GM18867 (cell line): Measurements from ENCODE around the gene DIAPH3.
"Not testable (repeated sequence)": the region's sequence is repeated elsewhere in the genome, so short reads cannot be mapped to it uniquely, and the experiment has no call there.

ENCODE experiments used
- ATAC-seq: cut with Tn5 transposase; IDR thresholded peaks from one replicate; pipeline ENCODE4 v1.9.1; 2021; ENCODE audit warnings: mild to moderate bottlenecking, moderate library complexity; ENCODE audit not compliant: unreplicated experiment

Gene DIAPH3

DNA sequence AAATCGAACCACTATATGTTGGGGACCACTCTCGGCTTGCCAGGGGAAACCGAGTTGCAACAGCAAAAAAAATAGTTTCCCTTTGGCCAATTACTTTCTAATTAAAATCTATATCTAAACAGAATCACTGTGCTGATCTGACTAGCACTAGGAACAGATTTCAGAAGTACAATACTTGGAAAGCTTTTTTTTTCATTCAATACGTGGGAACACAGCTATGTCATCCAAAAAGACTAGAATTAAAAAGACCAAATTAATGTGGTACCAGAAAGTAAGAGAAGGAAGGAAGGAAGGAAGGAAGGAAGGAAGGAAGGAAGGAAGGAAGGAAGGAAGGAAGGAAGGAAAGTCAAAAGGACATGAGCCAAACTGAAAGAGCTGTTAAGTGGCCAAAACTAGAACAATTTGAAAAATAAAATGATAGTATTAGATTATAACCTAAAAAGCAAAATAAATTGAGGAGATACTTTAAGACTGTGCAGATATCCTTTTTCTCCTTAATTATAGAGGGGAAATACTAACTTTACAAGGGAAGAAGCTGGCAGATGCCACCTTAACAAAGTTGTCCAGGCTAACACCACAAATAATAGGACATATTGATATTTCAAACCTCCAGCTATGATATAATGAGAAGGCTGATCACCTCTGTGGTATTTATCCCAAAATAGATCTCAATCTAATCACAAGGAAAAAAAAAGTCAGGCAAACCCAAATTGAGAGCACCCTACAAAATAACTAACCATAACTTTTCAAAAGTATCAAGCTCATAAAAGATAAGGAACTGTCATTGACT lies 63.9 kb downstream of the DIAPH3 start:
- ATAC-seq: no peak

- no peak for ATAC-seq
Observed at GRCh38 chr13:60095300-60095699, 68.4 kb downstream of the DIAPH3 start.

- ATAC-seq: no peak
Observed at GRCh38 chr13:60094385-60095088, 69.2 kb downstream of the DIAPH3 start.

DNA sequence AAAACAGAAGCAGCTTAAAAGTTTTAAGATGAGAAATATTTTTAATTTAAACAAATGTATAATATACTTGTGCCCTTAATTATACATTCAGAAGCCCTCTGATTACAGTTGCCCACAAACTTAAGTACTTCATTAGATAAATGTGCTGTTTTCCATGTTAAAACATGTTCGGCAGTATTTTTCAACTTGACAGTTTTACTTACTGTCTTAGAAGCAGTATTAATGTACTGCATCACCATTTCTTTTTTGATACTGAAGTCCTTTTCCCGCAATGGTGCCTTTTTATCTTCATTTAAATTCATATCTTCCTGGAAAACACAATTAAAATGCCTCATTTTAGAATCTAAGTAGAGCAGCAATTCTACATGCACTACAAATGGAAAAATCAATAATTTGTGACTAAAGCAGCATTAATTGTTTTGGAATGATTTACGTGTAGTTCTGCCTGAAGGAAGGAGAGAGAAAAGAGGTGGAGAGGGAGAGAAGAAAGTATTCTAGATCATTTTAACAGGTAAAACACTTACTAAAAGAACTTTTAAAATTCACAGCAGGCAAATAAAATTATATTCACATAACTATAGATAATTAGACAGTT lies 70.2 kb downstream of the DIAPH3 start:
- no peak for ATAC-seq

DNA sequence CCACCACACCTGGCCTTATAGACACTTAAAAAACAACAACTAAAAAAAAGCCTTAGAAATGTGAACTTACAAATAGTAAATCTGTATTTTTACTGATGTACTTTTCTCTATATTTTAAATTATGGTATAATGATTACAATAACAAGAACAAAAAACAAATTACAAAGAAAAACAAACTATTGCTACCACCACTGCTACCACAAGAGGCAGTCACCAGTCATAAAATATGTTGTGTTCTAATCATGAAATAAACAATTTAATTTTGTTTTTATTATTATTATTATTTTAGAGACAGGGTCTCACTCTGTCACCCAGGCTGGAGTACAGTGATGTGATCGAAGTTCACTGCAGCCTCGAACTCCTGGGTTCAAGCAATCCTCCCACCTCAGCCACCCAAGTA lies 72.2 kb downstream of the DIAPH3 start:
- no peak for ATAC-seq

DNA sequence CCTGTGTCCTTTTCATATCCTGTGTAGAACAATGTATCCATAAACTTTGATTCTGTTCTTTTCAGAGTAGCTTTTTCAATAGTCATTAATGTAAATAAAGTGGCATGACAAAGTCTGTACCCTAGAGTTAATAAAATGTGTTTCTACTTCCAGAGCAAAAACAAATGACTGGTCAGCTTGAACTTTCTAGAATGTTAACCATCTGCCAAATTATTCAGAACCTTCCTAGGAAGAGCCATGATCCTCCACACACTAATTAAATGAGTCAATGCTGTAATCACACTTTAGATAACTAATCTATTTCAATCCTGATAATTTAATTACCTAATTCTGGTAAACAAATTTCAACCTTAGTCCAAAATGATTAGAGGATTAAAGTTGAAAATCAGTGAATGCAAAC lies 73.2 kb downstream of the DIAPH3 start:
- ATAC-seq: no peak

DNA sequence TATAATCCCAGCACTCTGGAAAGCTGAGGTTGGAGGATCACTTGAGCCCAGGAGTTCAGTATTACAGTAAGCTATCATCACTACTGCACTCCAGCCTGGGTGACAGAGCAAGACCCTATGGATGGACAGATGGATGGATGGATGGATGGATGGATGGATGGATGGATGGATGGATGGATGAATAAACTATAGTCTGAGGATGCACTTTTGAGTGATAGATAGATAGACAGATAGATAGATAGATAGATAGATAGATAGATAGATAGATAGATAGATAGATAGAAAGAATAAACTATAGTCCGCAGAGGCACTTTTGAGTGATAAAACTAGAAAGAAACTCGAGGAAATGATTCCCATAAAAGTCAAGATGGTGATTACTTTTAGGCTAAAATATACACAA lies 79.9 kb downstream of the DIAPH3 start:
- ATAC-seq: not testable (repeated sequence)

- no peak for ATAC-seq
Observed at GRCh38 chr13:60080850-60081249, 82.9 kb downstream of the DIAPH3 start.

DNA sequence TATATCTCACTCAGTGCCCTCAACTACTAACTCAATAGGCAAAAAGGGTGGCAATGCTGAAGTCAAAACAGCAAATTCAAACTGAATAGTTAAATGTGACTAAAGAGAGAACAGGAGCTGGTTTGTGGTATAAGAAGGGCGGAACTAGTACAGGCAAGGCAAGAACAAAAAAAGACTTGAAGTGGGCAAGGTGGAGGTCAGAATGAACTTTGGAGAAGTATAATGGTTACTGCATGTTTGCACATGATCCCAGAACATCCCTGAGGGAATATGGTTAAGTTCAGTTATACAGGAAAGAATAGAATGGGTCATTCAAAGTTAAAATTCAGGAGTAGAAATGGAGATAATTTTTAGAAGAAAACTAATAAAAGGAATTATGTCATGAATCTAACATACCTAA lies 85.5 kb downstream of the DIAPH3 start:
- no peak for ATAC-seq

GRCh38 chr13:60075850-60076249 lies 87.9 kb downstream of the DIAPH3 start:
- no peak for ATAC-seq

DNA sequence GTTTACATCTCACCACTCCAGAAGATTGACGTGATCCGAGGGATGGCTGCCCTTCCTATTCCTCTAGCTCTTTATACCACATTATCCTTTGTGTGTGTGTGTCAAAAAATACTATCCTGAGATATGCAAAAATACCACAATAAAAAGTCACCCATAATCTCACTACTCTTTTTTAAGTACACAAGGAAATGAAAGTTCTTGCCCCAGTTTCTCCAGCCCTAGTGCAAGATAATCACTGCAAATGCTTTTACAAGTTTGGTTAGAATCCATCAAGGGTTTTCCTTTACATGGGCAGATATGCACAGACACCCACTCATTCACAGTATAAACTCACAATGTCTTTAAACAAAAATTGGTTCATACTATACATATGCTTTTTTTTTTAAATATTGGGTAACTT lies 89.3 kb downstream of the DIAPH3 start:
- no peak for ATAC-seq

- no peak for ATAC-seq
Observed at GRCh38 chr13:60066226-60066625, 97.5 kb downstream of the DIAPH3 start.

DNA sequence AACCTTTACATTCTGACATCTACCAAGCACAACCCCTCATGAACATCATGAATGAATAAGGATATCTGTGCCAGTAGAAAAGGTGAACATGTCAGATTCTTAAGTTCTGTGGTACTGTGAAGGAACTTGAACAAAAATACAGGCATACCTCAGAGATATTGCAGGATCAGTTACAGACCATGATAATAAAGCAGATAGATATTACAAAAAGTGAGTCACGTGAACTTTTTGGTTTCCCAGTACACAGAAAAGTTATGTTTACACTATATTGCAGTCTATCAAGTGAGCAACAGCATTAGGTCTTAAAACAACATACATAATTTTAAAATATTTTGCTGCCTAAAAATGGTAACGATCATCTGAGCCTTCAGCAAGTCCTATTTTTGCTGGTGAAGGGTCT lies 101.2 kb downstream of the DIAPH3 start:
- ATAC-seq: no peak

- ATAC-seq: no peak
Observed at GRCh38 chr13:60061737-60062136, 102.0 kb downstream of the DIAPH3 start.

- ATAC-seq: no peak
Observed at GRCh38 chr13:60051754-60052285, 111.9 kb downstream of the DIAPH3 start.

DNA sequence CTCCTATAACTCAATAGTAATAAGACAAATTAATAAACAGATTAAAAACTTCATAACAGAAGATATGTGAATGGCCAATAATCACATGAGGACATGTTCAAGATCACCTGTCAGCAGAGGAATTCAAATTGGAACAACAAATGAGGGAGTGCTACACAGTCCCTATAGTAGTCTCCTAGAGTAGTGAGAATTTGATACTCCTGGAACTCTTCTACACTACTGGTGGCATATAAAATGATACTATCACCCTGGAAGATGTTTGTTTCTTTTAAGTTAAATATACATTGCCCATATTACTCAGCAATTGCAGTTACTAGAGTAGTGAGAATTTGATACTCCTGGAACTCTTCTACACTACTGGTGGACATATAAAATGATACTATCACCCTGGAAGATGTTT lies 115.4 kb downstream of the DIAPH3 start:
- ATAC-seq: not testable (repeated sequence)

DNA sequence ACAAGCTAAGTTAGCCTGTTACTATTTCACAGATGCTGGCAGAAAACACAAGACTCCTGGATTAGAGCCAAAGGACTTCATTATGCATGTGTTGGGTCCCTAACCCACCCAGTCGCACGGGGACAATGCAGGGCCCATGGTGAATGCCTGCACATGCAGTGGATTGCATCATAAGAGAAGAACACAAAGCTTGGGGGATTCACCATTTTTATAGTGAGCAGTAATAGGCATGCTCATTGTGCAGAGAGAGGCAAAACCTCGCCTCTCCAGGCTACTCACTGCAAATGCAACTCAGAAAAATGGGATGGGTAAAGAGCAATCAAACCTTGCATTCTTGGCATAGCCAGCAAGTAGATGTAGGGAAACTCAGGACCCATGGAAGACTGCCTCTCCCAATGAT lies 115.8 kb downstream of the DIAPH3 start:
- ATAC-seq: no peak

GRCh38 chr13:60044321-60044720 lies 119.4 kb downstream of the DIAPH3 start:
- ATAC-seq: no peak

DNA sequence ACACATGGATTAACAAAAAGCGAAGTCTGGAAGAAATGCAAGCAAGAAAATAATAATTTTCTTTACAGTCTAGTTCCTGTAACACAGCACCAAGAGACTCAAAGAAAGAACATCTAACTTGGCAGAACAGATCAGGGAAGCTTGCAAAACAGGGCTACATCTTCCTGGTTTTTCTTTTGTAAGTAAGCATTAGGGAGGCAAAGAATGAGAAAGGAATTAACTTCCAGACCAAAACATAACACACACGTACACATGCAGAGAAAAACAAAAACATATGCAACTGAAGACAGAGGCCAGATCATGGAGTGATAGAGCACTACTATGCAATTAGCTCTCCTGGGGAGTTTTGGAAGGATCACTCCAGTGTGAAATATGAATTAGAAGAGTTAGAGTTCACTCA lies 120.5 kb downstream of the DIAPH3 start:
- ATAC-seq: no peak

DNA sequence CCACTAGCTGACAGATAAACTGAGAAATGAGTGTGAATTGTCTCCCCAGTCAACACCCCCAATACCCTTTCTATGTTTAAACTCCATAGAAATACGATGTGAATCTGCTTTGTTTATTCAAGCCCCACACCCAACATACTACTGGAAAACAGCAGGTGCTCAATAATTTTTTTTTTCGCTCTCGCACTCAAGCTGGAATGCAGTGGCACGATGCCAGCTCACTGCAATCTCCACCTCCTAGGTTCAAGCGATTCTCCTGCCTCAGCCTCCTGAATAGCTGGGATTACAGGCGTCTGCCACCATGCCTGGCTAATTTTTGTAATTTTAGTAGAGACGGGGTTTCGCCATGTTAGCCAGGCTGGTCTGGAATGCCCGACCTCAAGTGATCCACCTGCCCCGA lies 123.1 kb downstream of the DIAPH3 start:
- ATAC-seq: not testable (repeated sequence)

- ATAC-seq: no peak
Observed at GRCh38 chr13:60035874-60036273, 127.9 kb downstream of the DIAPH3 start.

DNA sequence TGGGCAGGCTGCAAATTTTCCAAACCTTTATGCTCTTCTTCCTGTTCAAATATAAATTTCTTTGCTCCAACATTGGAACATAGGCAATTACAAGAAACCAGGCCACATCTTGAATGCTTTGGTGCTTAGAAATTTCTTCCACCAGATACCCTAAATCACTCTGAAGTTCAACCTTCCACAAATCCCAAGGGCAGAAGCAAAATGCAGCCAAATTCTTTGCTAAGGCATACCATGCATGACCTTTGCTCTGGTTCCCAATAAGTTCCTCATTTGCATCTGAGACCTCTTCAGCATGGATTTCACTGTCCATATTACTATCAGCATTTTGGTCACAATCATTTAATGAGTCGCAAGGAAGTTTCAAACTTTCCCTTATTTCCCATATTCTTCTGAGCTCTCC lies 130.9 kb downstream of the DIAPH3 start:
- ATAC-seq: no peak
